Measurements from ENCODE around the gene VAC14. TPM values are rescaled to one million over a fixed set of nuclear protein-coding genes. Genes with fewer than 3 reads are reported as not detected.
A peak's percentile ranks its signal among the peaks of the same experiment; 100 is the strongest.

Gene VAC14
- total and polyA plus RNA-seq, 2 experiments from 2014 or later, result 27.1 to 32.4 TPM

DNA sequence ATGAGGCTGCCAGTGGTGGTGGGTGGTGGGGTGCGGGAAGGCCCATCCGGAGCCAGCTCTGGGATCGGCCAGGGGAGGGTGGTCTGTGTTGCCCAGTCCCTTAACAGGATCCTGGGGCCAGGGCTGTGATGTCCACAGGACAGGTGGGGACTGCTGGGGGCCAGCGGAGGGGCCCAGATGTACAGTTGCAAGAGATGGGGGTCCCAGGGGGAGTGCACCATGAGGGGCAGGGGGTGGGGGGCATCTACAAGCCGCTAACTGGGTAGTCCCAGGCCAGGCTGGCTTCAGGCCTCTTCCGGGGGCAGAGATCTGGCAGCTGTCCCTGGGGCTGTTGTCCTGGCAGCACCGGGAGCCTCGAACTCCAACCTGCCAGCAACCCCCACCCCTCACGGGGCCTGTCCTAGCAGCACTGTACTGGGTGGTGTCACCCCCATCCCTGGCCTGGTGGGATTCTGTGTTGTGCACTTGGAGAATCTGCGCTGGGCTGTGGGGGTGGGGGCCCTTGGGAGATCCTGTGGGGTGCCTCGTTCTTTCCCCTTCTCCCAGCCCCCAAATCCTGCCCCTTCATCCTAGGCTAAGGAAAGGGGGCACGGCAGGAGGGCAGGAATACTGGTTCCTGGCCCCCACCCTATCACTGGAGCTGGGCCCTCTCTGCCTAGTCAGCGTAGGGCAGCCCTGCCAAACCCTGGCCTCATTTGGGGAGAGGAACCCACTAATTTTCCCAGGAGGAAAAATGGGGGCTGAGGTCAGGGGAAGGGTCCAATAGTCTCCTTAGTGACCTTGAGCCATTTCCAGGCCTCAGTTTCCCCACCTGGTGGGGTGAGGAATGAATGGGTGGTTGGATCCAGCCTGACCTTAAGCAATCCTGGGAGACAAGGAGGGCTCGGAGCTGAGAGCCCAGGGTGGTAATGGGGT lies 116.6 kb downstream of the VAC14 start:
- Histone ChIP-seq H3K9ac (peak overlapping the region; percentile 95), H2AFZ (no peak overlapping the region), H3K4me1 (ENCODE audit: insufficient read depth) (peaks cover 19% of the 10 kb centered on the region), H3K79me2 (ENCODE audit: insufficient read depth) (peaks cover 54% of the 10 kb centered on the region), H3K4me3 (peak overlapping the region; percentile 77), H3K27me3 (replicated peaks; ENCODE audit: insufficient read depth) (no peaks in the 10 kb centered on the region), H3F3A (ENCODE audit: insufficient read depth) (no peaks in the 10 kb centered on the region), H4K20me1 (ENCODE audit: insufficient read depth) (no peaks in the 10 kb centered on the region), H3K4me2 (ENCODE audit: unreplicated experiment) (peak overlapping the region; percentile 88), H3K9me2 (ENCODE audit: insufficient read depth) (no peaks in the 10 kb centered on the region), H3K36me3 (ENCODE audit: low read depth) (no peaks in the 10 kb centered on the region), H3K27ac (peak overlapping the region; percentile 59), H3K9me3 (ENCODE audit: low read depth) (no peaks in the 10 kb centered on the region)
- in situ Hi-C loops (cut with MboI), result no loop called here
- DNase-seq, result peak; percentile 51
- TF ChIP-seq EZH2 (IDR thresholded peaks at IDR 0.05; ENCODE audit: insufficient read depth, poor library complexity, severe bottlenecking), result no peak
- TF ChIP-seq EZH2phosphoT487 (IDR thresholded peaks at IDR 0.05; ENCODE audit: insufficient read depth, low read depth), result no peak
- 7 to 11% methylated on average over 12 to 14 of the region's 14 CpGs for WGBS, 2 experiments (ENCODE audit: low coverage in 1 of 2, low lambda C conversion rate in 2 of 2, missing lambda C conversion rate in 2 of 2)

DNA sequence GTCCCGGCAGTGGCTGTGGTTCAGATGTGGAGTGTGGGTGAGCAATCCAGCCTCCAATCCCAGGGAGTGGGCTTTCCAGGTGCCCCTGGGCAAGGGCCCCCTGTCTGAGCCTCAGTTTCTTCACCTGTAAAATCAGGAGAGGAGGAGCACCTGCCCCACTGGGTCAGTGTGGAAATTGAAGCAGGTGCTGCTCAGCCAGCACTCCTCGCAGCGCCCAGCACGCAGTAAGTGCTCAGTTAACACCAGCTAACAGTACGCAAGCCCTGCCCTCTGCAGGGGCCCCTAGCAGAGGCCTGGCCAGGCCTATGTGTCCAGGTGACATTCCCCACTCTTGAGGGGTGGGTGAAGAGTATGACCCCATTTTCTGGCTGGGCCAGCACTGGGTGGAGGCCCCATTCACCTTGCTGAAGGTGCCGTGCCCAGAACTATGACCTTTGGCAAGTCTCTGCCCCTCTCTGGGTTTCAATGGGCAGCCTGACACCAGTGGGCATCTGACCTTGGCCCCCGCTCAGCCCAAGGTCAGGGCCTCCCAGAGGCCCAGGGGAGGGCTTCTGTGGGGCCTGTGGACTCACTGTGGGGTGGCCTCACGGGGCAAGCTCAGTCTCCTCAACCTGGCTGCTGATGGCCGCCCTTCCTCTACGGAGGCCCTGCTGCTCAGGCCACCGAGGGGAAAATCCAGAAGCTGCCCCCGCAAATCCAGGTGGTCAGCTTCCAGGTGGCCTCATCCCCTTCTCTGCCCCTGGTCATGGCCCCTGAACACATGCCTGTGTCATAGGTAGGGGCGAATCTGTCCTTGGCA lies 117.6 kb downstream of the VAC14 start:
- no peak for DNase-seq
- H3K79me2 ChIP-seq (ENCODE audit: insufficient read depth), result peaks cover 54% of the 10 kb centered on the region
- H3K4me2 ChIP-seq (ENCODE audit: unreplicated experiment), result peak overlapping the region; percentile 88
- H3K27ac ChIP-seq, result no peak overlapping the region
- peaks cover 15% of the 10 kb centered on the region for H3K4me1 ChIP-seq (ENCODE audit: insufficient read depth)
- TF ChIP-seq EZH2phosphoT487 (IDR thresholded peaks at IDR 0.05; ENCODE audit: insufficient read depth, low read depth) (no peak), EZH2 (IDR thresholded peaks at IDR 0.05; ENCODE audit: insufficient read depth, poor library complexity, severe bottlenecking) (no peak)
- no peaks in the 10 kb centered on the region for H3K9me3 ChIP-seq (ENCODE audit: low read depth)
- H2AFZ ChIP-seq, result no peak overlapping the region
- no peaks in the 10 kb centered on the region for H4K20me1 ChIP-seq (ENCODE audit: insufficient read depth)
- H3K4me3 ChIP-seq, result peak overlapping the region; percentile 77
- H3F3A ChIP-seq (ENCODE audit: insufficient read depth), result no peaks in the 10 kb centered on the region
- WGBS, 2 experiments (ENCODE audit: low coverage in 1 of 2, low lambda C conversion rate in 2 of 2, missing lambda C conversion rate in 2 of 2), result 72 to 74% methylated on average over 12 to 13 of the region's 13 CpGs
- H3K27me3 ChIP-seq (replicated peaks; ENCODE audit: insufficient read depth), result no peaks in the 10 kb centered on the region
- H3K9me2 ChIP-seq (ENCODE audit: insufficient read depth), result no peaks in the 10 kb centered on the region
- peak overlapping the region; percentile 95 for H3K9ac ChIP-seq
- in situ Hi-C loops (cut with MboI), result no loop called here
- H3K36me3 ChIP-seq (ENCODE audit: low read depth), result no peaks in the 10 kb centered on the region

DNA sequence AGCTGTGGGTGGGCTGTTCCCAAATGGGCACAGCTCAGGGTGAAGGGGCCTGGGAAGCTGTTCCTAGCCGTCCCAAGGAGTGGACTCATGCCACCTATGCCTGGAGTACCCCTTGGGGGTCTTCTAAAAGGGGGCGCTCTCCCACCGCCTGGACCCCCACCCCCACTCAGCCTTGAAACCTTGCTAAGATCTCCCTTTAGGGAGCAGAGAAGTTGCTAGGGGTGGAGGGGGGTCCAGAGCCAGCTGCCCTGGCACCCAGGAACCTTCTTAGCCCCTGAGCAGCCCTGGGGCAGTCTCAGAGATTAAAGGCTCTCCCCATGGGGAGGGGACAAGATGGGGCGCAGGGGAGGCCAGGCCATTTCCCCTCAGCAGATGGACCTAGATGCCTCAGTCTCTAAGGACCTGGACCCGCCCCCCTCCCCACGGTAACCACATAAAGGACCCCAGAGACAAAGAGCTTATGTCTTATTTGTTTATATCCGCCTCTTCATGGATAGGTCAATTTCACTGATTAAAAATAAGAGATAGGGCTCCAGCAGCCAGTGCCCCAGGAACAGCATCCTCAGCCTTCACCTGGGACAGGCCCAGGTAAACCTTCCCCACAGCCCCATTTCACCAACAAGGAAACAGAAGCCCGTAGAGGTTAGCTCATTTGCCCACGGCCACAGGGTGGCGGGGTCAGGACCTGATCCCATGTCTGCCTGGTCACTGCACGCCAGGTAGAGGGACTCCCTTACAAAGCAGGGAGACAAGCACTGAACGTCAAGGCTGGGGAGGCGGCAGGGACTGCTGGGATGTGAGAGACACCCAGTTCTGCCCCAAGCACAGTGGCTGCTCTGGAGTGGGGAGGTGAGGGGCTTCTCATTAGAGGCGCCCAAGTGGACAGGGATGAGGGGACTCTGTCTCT lies 118.5 kb downstream of the VAC14 start:
- H3K9me3 ChIP-seq (ENCODE audit: low read depth), result no peaks in the 10 kb centered on the region
- peaks cover 54% of the 10 kb centered on the region for H3K79me2 ChIP-seq (ENCODE audit: insufficient read depth)
- peaks cover 8% of the 10 kb centered on the region for H3K4me1 ChIP-seq (ENCODE audit: insufficient read depth)
- DNase-seq, result no peak
- H3K9ac ChIP-seq, result peak overlapping the region; percentile 95
- no peak overlapping the region for H3K27ac ChIP-seq
- H3K36me3 ChIP-seq (ENCODE audit: low read depth), result no peaks in the 10 kb centered on the region
- H3K4me3 ChIP-seq, result no peak overlapping the region
- no peak for TF ChIP-seq EZH2phosphoT487 (IDR thresholded peaks at IDR 0.05; ENCODE audit: insufficient read depth, low read depth)
- TF ChIP-seq EZH2 (IDR thresholded peaks at IDR 0.05; ENCODE audit: insufficient read depth, poor library complexity, severe bottlenecking), result no peak
- in situ Hi-C loops (cut with MboI), result no loop called here
- 59 to 60% methylated on average over 11 to 14 of the region's 14 CpGs for WGBS, 2 experiments (ENCODE audit: low coverage in 1 of 2, low lambda C conversion rate in 2 of 2, missing lambda C conversion rate in 2 of 2)
- H4K20me1 ChIP-seq (ENCODE audit: insufficient read depth), result no peaks in the 10 kb centered on the region
- no peak overlapping the region for H3K4me2 ChIP-seq (ENCODE audit: unreplicated experiment)
- no peak overlapping the region for H2AFZ ChIP-seq
- no peaks in the 10 kb centered on the region for H3K27me3 ChIP-seq (replicated peaks; ENCODE audit: insufficient read depth)
- H3K9me2 ChIP-seq (ENCODE audit: insufficient read depth), result no peaks in the 10 kb centered on the region
- no peaks in the 10 kb centered on the region for H3F3A ChIP-seq (ENCODE audit: insufficient read depth)

Measured in GM23248 (cell line).